Thyroid gland (tissue), 4 donors: ENCODE data around the gene LDLRAD3.

ENCODE experiments used
- CTCF ChIP-seq, 6 experiments: fragments of 200-600 bp in 3 of 6; fragments of 450-650 bp in 3 of 6; sonication (generic) in 3 of 6; IDR thresholded peaks; one replicate each; pipeline ENCODE4 v1.5.1; 2016 to 2019; ENCODE audit warnings: antibody characterized with exemption in 6 of 6, mild to moderate bottlenecking in 2 of 6, inconsistent platforms in 1 of 6, moderate library complexity in 1 of 6
- POLR2A ChIP-seq, 2 donors: fragments of 450-650 bp; IDR thresholded peaks; one replicate each; pipeline ENCODE4 v1.6.1; 2017; ENCODE audit warnings: antibody characterized with exemption in 2 of 2, mild to moderate bottlenecking in 2 of 2, moderate library complexity in 1 of 2

DNA sequence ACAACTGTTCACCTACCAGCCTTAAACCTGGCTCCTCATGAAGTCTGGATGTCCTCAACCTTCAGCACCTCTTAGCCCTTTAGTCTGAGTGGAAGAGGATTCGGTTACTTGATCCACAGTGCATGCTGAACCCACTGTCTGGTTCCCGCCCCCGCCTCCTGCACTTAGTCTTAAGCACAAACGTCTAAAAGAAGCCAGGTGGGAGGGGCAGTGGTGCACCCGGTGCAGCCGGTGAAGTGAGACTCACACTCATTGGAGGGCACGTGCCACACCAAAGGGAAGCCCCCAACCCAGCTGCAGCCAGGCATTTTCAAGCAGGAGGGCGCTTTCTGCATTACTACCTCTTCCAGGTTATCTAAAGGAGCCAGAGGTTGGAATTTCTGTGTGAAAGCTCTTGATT is 198.6 kb downstream of the LDLRAD3 start:
- no peak for TF ChIP-seq CTCF (IDR thresholded peaks at IDR 0.05)
- TF ChIP-seq POLR2A (IDR thresholded peaks at IDR 0.05), result no peak
